ENCODE data around the gene MYO6. TPM values are rescaled to one million over a fixed set of nuclear protein-coding genes. Genes with fewer than 3 reads are reported as not detected.

The MYO6 gene
- polyA plus RNA-seq, 1 of the 3 experiments (the other 2 are of a cell fraction) = 6.2 TPM

DNA sequence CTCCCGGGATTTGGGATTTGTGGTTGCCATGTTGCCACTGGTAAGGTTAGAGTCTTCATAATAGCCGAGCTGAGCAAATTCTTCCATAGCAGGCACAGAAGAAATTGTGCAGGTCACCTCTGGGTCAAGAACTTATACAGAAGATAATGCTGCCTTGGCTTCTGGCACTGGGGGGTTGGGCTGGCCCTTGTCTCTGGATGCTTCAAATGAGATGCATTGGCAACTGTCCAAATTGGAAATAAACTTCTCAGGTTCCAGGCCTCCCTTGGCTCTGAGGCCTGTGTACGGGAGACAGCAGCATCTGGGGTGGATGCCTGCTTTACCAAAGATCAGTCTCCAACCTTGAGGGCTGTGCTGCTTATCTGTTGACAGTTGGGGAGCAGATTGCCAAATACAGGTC is 26.2 kb downstream of the MYO6 start:
- DNase-seq = peak; percentile 15
- Histone ChIP-seq H3K27me3 (ENCODE audit: insufficient read depth) (no peaks in the 10 kb centered on the region), H3K4me1 (ENCODE audit: control insufficient read depth in 1 of 2, insufficient read depth in 2 of 2, low read depth in 1 of 2, low read length in 1 of 2) (peaks cover 0 to 5% of the 10 kb centered on the region in 2 experiments; a peak in 1 of 4 replicates), H3K9ac (no peak overlapping the region), H3K4me3 (ENCODE audit: low read depth in 2 of 2, low read length in 1 of 2) (no peak overlapping the region), H2AFZ (ENCODE audit: low read depth) (no peak overlapping the region), H3K4me2 (no peak overlapping the region), H3K27ac (ENCODE audit: low read depth in 2 of 2, low read length in 1 of 2) (peak overlapping the region in 1 of 2 experiments; percentile 44; a peak in 1 of 4 replicates), H3K9me3 (no peaks in the 10 kb centered on the region), H3K36me3 (replicated peaks in 1 of 2; ENCODE audit: control insufficient read depth in 1 of 2, insufficient read depth in 2 of 2, low read length in 1 of 2) (no peaks in the 10 kb centered on the region), H3K79me2 (ENCODE audit: insufficient read depth) (peaks cover 6% of the 10 kb centered on the region; the same call in 1 of the 2 replicates), H3K9me2 (no peaks in the 10 kb centered on the region), H4K20me1 (ENCODE audit: insufficient read depth) (no peaks in the 10 kb centered on the region), H3F3A (replicated peaks; ENCODE audit: insufficient read depth) (peaks cover 8% of the 10 kb centered on the region)
- ChIA-PET POLR2A (no interaction called here), CTCF (interaction anchor here (1.0 kb wide), 2 partner anchors 10 to 80 kb away, joined by 3 read pairs; no protein-coding TSS in a partner anchor)
- peak; percentile 53 for TF ChIP-seq NFIC (IDR thresholded peaks at IDR 0.05; ENCODE audit: borderline replicate concordance)
- TF ChIP-seq CHD2 (IDR thresholded peaks at IDR 0.05; ENCODE audit: low read length, partially characterized antibody) = peak; percentile 33
- TF ChIP-seq YY1 (IDR thresholded peaks at IDR 0.05; ENCODE audit: low read depth) = no peak
- peak; percentile 25; the same call in 1 of the 2 replicates for TF ChIP-seq RXRA (IDR thresholded peaks at IDR 0.05; ENCODE audit: borderline replicate concordance, low read depth)
- 76% methylated on average over 3 of the region's 3 CpGs for WGBS (ENCODE audit: low lambda C conversion rate)

DNA sequence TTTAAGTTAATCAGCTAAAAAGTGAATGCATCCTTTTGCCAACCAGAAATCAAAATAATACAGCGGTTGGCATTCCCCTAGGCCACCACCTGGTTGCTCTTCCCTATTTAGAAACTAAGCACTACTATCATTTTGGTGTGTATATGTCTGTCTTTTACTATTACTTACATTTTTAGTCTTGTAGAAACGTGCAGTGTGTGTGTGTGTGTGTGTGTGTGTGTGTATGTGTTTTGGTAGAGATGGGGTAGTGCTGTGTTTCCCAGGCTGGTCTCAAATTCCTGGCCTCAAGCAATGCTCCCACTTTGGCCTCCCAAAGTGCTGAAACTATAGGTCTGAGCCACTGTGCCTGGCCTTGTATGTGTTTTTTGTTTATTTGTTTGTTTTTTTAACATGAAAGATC is 27.4 kb downstream of the MYO6 start:
- ChIA-PET POLR2A (no interaction called here), CTCF (interaction anchor here (1.0 kb wide), 2 partner anchors 8 to 79 kb away, joined by 3 read pairs; no protein-coding TSS in a partner anchor)
- Histone ChIP-seq H3K4me3 (ENCODE audit: low read depth in 2 of 2, low read length in 1 of 2) (no peak overlapping the region), H2AFZ (ENCODE audit: low read depth) (no peak overlapping the region), H3K27me3 (ENCODE audit: insufficient read depth) (no peaks in the 10 kb centered on the region), H3K4me1 (ENCODE audit: control insufficient read depth in 1 of 2, insufficient read depth in 2 of 2, low read depth in 1 of 2, low read length in 1 of 2) (peaks cover 0 to 5% of the 10 kb centered on the region in 2 experiments; a peak in 1 of 4 replicates), H3K36me3 (replicated peaks in 1 of 2; ENCODE audit: control insufficient read depth in 1 of 2, insufficient read depth in 2 of 2, low read length in 1 of 2) (no peaks in the 10 kb centered on the region), H3K79me2 (ENCODE audit: insufficient read depth) (peaks cover 6% of the 10 kb centered on the region; the same call in 1 of the 2 replicates), H4K20me1 (ENCODE audit: insufficient read depth) (no peaks in the 10 kb centered on the region), H3K9me2 (no peaks in the 10 kb centered on the region), H3F3A (replicated peaks; ENCODE audit: insufficient read depth) (peaks cover 8% of the 10 kb centered on the region), H3K9me3 (no peaks in the 10 kb centered on the region), H3K9ac (no peak overlapping the region), H3K4me2 (no peak overlapping the region), H3K27ac (ENCODE audit: low read depth in 2 of 2, low read length in 1 of 2) (no peak overlapping the region)
- WGBS (ENCODE audit: low lambda C conversion rate) = 54% methylated on average over 2 of the region's 2 CpGs
- no peak for DNase-seq
- TF ChIP-seq RAD21 (IDR thresholded peaks at IDR 0.05; ENCODE audit: low read length) (no peak), TEAD4 (IDR thresholded peaks at IDR 0.05; ENCODE audit: borderline replicate concordance, insufficient read depth) (no peak), FOSL2 (IDR thresholded peaks at IDR 0.05; ENCODE audit: borderline replicate concordance, low read depth) (no peak), JUND (IDR thresholded peaks at IDR 0.05) (no peak), RXRA (IDR thresholded peaks at IDR 0.05; ENCODE audit: borderline replicate concordance, low read depth) (no peak), GATA2 (CRISPR knock-in tag; IDR thresholded peaks at IDR 0.05) (no peak), ELF1 (IDR thresholded peaks at IDR 0.05) (no peak), RCOR1 (IDR thresholded peaks at IDR 0.05; ENCODE audit: low read length) (no peak), MEF2A (IDR thresholded peaks at IDR 0.05; ENCODE audit: borderline replicate concordance, low read depth) (no peak), NFIC (IDR thresholded peaks at IDR 0.05; ENCODE audit: borderline replicate concordance) (no peak), GABPA (IDR thresholded peaks at IDR 0.05; ENCODE audit: low read depth) (no peak), SIN3A (IDR thresholded peaks at IDR 0.05; ENCODE audit: borderline replicate concordance, low read depth, low read length) (no peak), EZH2phosphoT487 (IDR thresholded peaks at IDR 0.05; ENCODE audit: borderline replicate concordance, low read depth) (no peak)
- TF ChIP-seq, protein P1, sequence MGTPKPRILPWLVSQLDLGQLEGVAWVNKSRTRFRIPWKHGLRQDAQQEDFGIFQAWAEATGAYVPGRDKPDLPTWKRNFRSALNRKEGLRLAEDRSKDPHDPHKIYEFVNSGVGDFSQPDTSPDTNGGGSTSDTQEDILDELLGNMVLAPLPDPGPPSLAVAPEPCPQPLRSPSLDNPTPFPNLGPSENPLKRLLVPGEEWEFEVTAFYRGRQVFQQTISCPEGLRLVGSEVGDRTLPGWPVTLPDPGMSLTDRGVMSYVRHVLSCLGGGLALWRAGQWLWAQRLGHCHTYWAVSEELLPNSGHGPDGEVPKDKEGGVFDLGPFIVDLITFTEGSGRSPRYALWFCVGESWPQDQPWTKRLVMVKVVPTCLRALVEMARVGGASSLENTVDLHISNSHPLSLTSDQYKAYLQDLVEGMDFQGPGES (IDR thresholded peaks at IDR 0.05; ENCODE audit: low read depth, low read length) = no peak
- TF ChIP-seq, protein P2, sequence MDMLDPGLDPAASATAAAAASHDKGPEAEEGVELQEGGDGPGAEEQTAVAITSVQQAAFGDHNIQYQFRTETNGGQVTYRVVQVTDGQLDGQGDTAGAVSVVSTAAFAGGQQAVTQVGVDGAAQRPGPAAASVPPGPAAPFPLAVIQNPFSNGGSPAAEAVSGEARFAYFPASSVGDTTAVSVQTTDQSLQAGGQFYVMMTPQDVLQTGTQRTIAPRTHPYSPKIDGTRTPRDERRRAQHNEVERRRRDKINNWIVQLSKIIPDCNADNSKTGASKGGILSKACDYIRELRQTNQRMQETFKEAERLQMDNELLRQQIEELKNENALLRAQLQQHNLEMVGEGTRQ (IDR thresholded peaks at IDR 0.05; ENCODE audit: borderline replicate concordance, low read depth, low read length) = no peak
- TF ChIP-seq, protein P3, sequence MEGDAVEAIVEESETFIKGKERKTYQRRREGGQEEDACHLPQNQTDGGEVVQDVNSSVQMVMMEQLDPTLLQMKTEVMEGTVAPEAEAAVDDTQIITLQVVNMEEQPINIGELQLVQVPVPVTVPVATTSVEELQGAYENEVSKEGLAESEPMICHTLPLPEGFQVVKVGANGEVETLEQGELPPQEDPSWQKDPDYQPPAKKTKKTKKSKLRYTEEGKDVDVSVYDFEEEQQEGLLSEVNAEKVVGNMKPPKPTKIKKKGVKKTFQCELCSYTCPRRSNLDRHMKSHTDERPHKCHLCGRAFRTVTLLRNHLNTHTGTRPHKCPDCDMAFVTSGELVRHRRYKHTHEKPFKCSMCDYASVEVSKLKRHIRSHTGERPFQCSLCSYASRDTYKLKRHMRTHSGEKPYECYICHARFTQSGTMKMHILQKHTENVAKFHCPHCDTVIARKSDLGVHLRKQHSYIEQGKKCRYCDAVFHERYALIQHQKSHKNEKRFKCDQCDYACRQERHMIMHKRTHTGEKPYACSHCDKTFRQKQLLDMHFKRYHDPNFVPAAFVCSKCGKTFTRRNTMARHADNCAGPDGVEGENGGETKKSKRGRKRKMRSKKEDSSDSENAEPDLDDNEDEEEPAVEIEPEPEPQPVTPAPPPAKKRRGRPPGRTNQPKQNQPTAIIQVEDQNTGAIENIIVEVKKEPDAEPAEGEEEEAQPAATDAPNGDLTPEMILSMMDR (IDR thresholded peaks at IDR 0.05) = no peak
- TF ChIP-seq, protein P4, sequence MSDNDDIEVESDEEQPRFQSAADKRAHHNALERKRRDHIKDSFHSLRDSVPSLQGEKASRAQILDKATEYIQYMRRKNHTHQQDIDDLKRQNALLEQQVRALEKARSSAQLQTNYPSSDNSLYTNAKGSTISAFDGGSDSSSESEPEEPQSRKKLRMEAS (IDR thresholded peaks at IDR 0.05; ENCODE audit: low read depth) = no peak
- TF ChIP-seq, protein P5, sequence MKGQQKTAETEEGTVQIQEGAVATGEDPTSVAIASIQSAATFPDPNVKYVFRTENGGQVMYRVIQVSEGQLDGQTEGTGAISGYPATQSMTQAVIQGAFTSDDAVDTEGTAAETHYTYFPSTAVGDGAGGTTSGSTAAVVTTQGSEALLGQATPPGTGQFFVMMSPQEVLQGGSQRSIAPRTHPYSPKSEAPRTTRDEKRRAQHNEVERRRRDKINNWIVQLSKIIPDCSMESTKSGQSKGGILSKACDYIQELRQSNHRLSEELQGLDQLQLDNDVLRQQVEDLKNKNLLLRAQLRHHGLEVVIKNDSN (IDR thresholded peaks at IDR 0.05; ENCODE audit: borderline replicate concordance, low read depth) = no peak
